T-cell (primary cell): ENCODE measurements around the gene OLAH. TPM values are rescaled to one million over a fixed set of nuclear protein-coding genes. Genes with fewer than 3 reads are reported as not detected.

Experiments
- total RNA-seq, 35 experiments: library from RNA in 6 of 35; stranded (reverse) in 6 of 35; fragments of 120-200 nt in 1 of 35; gene quantifications; one replicate each; pipeline versions ENCODE4 v1.2.1 to v1.2.4 and lab custom pipeline; 2013 to 2026

The OLAH gene
- total RNA-seq, 5 donors from 2014 or later (not counting 1 experiment from before 2014, with no cell fraction given): not detected

Other genes starting within 250 kb of the OLAH start
- 1 to 10 TPM; 1.5 to 4.0 (median 2.5) TPM for gene CDNF, start 205.9 kb upstream of the OLAH start, total RNA-seq
- 10 to 100 TPM; 13.0 to 19.5 (median 15.0) TPM for gene HSPA14, start 205.6 kb upstream of the OLAH start, total RNA-seq
- gene MSANTD7, start 205.6 kb upstream of the OLAH start, total RNA-seq: 10 to 100 TPM; 11.7 to 31.5 (median 14.9) TPM
- 1 to 10 TPM; 2.4 to 5.1 (median 3.4) TPM for gene SUV39H2, start 165.1 kb upstream of the OLAH start, total RNA-seq
- gene DCLRE1C, start 89.8 kb upstream of the OLAH start, total RNA-seq: 10 to 100 TPM; 13.6 to 26.5 (median 23.1) TPM
- gene MEIG1, start 84.6 kb upstream of the OLAH start, total RNA-seq: not detected
- gene ACBD7, start 44.8 kb downstream of the OLAH start, total RNA-seq: under 1 TPM in 3 of 5 donors, not detected in 2; 0.28 to 0.98 (median 0.35) TPM
- 10 to 100 TPM in 4 of 5 donors, 1 to 10 TPM in 1; 8.2 to 21.0 (median 16.6) TPM for gene RPP38, start 53.4 kb downstream of the OLAH start, total RNA-seq
- 10 to 100 TPM; 35.5 to 80.4 (median 40.8) TPM for gene NMT2, start 124.8 kb downstream of the OLAH start, total RNA-seq